GM12892 (cell line): ENCODE data around the gene CHMP6.

Source experiments
- POLR2A ChIP-seq: IDR thresholded peaks from 2 replicates; pipeline ENCODE4 v1.6.1; 2011; ENCODE audit warnings: low read depth, low read length, control low read depth
- POLR2AphosphoS5 ChIP-seq: IDR thresholded peaks from 2 replicates; pipeline ENCODE4 v1.6.1; 2011; ENCODE audit warnings: low read depth, low read length, control low read depth

- TF ChIP-seq POLR2AphosphoS5: no peak
- TF ChIP-seq POLR2A: no peak
Measured at GRCh38 chr17:81037026-81037797, 45.6 kb downstream of the CHMP6 start.
